Progenitor cell of endocrine pancreas (in vitro differentiated cells): ENCODE results near the gene B4GALT3. TPM values are rescaled to one million over a fixed set of nuclear protein-coding genes. Genes with fewer than 3 reads are reported as not detected.

Experiments
- DNase-seq: peaks from one replicate; pipeline ENCODE4 v3.0.0; 2021; ENCODE audit warnings: low spot score; ENCODE audit not compliant: unreplicated experiment
- H3K27ac Mint-ChIP-seq: 2 replicates; pipeline ENCODE4 v1.8.0; 2021; ENCODE audit warnings: mild to moderate bottlenecking, moderate library complexity, mixed read lengths
- H3K27me3 Mint-ChIP-seq: 2 replicates; pipeline ENCODE4 v1.8.0; 2021; ENCODE audit warnings: mixed read lengths
- H3K36me3 Mint-ChIP-seq: 2 replicates; pipeline ENCODE4 v1.8.0; 2022; ENCODE audit warnings: mixed read lengths; ENCODE audit not compliant: insufficient read depth
- H3K4me1 Mint-ChIP-seq: 2 replicates; pipeline ENCODE4 v1.8.0; 2021; ENCODE audit warnings: low read depth, mixed read lengths
- H3K4me3 Mint-ChIP-seq: 2 replicates; pipeline ENCODE4 v1.8.0; 2021; ENCODE audit warnings: low read depth, mild to moderate bottlenecking, moderate library complexity, mixed read lengths
- H3K9me3 Mint-ChIP-seq: 2 replicates; pipeline ENCODE4 v1.8.0; 2021; ENCODE audit warnings: low read depth, mixed read lengths
- CTCF ChIP-seq: fragments of 200-600 bp; sonication (generic); IDR thresholded peaks from one replicate; pipeline ENCODE4 v1.5.0; 2021; ENCODE audit warnings: antibody characterized with exemption, mild to moderate bottlenecking; ENCODE audit not compliant: unreplicated experiment
- total RNA-seq: library from RNA; stranded (reverse); gene quantifications from 2 replicates; pipeline ENCODE4 v1.2.1, GENCODE V29; 2021

B4GALT3 gene
- total RNA-seq, 1 donor from 2014 or later: 45.9 TPM

DNA sequence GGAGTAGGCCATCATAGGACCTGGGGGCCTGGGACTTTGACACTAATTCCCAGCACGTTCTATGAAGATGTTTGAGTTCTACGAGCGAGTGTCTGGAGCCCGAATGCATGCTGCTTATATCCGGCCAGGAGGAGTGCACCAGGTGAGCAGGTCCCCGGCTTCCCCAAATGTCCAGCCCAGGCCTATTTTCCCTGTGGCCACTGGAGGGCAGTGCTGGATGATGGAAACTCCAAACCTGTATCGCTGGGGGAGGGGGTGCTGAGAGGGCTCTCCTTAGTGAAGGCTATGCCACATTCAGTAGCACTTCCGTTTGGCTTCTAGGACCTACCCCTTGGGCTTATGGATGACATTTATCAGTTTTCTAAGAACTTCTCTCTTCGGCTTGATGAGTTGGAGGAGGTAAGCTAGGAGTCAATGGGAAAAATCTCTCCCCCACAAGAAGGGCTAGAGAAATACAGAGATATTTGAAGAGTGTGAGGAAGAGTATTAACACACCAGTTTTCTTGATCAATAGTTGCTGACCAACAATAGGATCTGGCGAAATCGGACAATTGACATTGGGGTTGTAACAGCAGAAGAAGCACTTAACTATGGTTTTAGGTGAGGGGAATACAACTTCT lies 32.6 kb upstream of the B4GALT3 start:
- Mint-ChIP-seq H3K27ac (peak overlapping the region; percentile 35), H3K4me3 (no peak overlapping the region), H3K36me3 (peaks cover 31% of the 10 kb centered on the region), H3K9me3 (no peaks in the 10 kb centered on the region), H3K4me1 (peaks cover 3% of the 10 kb centered on the region), H3K27me3 (no peaks in the 10 kb centered on the region)
- peak; percentile 95 for TF ChIP-seq CTCF
- DNase-seq: peak; percentile 74

DNA sequence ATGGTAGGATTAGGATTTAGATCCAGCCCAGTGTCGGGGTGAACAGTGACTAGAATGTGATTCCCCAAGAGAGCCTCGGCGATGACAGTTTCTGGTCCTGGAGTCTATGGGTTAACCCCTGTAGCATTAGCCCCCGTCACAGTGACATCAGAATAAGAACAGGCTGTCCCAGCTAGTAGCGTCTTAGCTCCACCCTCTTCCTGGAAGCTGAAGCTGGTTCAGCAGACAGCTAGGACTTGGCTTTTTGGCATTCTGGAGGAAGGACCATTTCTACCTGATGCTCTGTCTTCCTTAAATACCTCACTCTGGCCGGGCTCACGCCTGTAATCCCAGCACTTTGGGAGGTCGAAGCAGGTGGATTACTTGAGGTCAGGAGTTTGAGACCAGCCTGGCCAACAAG lies 29.9 kb upstream of the B4GALT3 start:
- TF ChIP-seq CTCF: no peak
- Mint-ChIP-seq H3K36me3 (peaks cover 21% of the 10 kb centered on the region), H3K27ac (no peak overlapping the region), H3K9me3 (no peaks in the 10 kb centered on the region), H3K4me1 (peaks cover 10% of the 10 kb centered on the region), H3K27me3 (no peaks in the 10 kb centered on the region), H3K4me3 (no peak overlapping the region)
- no peak for DNase-seq

GRCh38 chr1:161206411-161207140 lies 29.3 kb upstream of the B4GALT3 start:
- no peak overlapping the region for H3K4me3 Mint-ChIP-seq
- no peaks in the 10 kb centered on the region for H3K9me3 Mint-ChIP-seq
- TF ChIP-seq CTCF: no peak
- H3K4me1 Mint-ChIP-seq: peaks cover 11% of the 10 kb centered on the region
- H3K27me3 Mint-ChIP-seq: no peaks in the 10 kb centered on the region
- DNase-seq: no peak
- no peak overlapping the region for H3K27ac Mint-ChIP-seq
- peaks cover 16% of the 10 kb centered on the region for H3K36me3 Mint-ChIP-seq

- H3K9me3 Mint-ChIP-seq: no peaks in the 10 kb centered on the region
- peak; percentile 92 for DNase-seq
- H3K4me3 Mint-ChIP-seq: peak within 1 kb of the TSS; percentile 85
- peaks cover 16% of the 10 kb centered on the region for H3K4me1 Mint-ChIP-seq
- H3K27ac Mint-ChIP-seq: peak within 1 kb of the TSS; percentile 98
- peaks cover 10% of the 10 kb centered on the region for H3K36me3 Mint-ChIP-seq
- peak; percentile 56 for TF ChIP-seq CTCF
- H3K27me3 Mint-ChIP-seq: peaks cover 3% of the 10 kb centered on the region
Measured at GRCh38 chr1:161201836-161202712, 24.8 kb upstream of the B4GALT3 start, which contains the start of gene NDUFS2. NDUFS2 (plus strand) TSS chr1:161202367; CDS start chr1:161202386, 19 bp downstream.
